ENCODE results near the gene SLC12A8.

DNA sequence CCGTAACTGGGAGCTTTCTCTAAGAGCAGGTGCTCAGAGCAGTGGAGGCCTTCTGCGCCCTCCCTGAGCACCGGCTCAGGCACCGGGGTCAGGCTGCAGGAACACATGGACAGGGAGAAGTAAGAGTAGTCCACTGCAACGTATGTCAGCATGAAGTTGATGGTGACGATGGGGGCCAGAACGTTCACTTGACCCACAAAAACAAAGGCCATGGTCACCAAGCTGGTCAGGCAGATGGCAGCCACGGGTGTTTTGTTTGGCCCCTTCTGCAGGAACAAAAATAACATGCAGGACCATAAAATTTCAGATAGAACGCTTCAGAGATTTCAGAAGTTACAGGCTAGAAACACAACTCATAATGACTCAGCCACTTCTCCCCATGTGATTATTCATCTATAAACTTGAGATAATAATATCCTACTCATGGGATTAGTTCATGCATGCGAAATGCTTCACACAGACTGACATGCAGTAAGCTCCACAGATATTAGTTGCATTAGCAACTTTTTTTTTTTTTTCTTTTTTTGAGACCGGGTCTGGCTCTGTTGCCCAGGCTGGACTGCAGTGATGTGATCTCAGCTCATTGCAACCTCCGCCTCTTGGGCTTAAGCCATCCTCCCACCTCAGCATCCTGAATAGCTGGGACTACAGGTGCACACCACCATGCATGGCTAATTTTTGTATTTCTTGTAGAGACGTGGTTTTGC lies 104.5 kb downstream of the SLC12A8 start:
- TF ChIP-seq, protein P1, sequence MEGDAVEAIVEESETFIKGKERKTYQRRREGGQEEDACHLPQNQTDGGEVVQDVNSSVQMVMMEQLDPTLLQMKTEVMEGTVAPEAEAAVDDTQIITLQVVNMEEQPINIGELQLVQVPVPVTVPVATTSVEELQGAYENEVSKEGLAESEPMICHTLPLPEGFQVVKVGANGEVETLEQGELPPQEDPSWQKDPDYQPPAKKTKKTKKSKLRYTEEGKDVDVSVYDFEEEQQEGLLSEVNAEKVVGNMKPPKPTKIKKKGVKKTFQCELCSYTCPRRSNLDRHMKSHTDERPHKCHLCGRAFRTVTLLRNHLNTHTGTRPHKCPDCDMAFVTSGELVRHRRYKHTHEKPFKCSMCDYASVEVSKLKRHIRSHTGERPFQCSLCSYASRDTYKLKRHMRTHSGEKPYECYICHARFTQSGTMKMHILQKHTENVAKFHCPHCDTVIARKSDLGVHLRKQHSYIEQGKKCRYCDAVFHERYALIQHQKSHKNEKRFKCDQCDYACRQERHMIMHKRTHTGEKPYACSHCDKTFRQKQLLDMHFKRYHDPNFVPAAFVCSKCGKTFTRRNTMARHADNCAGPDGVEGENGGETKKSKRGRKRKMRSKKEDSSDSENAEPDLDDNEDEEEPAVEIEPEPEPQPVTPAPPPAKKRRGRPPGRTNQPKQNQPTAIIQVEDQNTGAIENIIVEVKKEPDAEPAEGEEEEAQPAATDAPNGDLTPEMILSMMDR (IDR thresholded peaks at IDR 0.05) = no peak
- no peak for TF ChIP-seq EP300 (IDR thresholded peaks at IDR 0.05; ENCODE audit: low read depth)
